ENCODE results near the gene MEMO1. TPM values are rescaled to one million over a fixed set of nuclear protein-coding genes. Genes with fewer than 3 reads are reported as not detected.

MEMO1 gene
- total RNA-seq, 1 experiment from 2014 or later = 44.4 TPM

DNA sequence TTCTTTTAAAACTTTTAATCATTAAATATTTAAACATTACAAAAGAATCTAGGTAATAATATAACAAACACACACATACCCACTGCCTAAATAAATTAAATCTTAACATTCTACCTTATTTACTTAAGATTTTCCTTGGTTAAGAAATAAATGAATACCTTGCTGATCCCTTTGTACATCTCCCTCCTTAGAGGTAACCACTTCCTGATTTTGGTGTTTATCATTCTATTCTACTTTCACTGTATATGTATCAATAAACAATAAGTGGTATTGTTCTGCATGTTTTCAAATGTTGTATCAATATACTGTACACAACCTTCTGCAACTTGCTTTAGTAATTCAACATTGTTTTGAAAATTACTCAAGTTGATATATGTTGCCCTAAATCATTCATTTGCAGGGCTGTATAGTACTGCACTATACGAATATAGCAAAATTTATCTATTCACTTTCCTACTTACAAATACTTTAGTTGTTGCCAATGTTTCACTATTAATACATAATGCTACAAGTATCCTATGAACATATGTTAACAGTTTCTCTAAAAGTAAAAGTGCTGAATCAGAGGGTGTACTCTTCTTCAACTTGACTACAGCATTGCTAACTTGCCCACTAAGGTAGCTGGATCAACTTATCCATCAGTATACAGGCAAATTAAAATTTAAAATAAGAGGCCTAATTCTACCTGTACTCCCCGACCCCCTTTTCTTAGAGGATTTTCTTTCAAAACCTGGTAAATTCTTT lies 65.8 kb downstream of the MEMO1 start:
- Mint-ChIP-seq H3K27me3 (ENCODE audit: low read depth) (no peaks in the 10 kb centered on the region), H3K4me1 (peaks cover 16% of the 10 kb centered on the region), H3K4me3 (no peak overlapping the region), H3K36me3 (peaks cover 5% of the 10 kb centered on the region; the same call in 1 of the 2 replicates), H3K27ac (no peak overlapping the region), H3K9me3 (no peaks in the 10 kb centered on the region)
- POLR2A ChIA-PET = no interaction called here
- ATAC-seq = no peak
- CTCF ChIA-PET = no interaction called here
- TF ChIP-seq, protein P1, sequence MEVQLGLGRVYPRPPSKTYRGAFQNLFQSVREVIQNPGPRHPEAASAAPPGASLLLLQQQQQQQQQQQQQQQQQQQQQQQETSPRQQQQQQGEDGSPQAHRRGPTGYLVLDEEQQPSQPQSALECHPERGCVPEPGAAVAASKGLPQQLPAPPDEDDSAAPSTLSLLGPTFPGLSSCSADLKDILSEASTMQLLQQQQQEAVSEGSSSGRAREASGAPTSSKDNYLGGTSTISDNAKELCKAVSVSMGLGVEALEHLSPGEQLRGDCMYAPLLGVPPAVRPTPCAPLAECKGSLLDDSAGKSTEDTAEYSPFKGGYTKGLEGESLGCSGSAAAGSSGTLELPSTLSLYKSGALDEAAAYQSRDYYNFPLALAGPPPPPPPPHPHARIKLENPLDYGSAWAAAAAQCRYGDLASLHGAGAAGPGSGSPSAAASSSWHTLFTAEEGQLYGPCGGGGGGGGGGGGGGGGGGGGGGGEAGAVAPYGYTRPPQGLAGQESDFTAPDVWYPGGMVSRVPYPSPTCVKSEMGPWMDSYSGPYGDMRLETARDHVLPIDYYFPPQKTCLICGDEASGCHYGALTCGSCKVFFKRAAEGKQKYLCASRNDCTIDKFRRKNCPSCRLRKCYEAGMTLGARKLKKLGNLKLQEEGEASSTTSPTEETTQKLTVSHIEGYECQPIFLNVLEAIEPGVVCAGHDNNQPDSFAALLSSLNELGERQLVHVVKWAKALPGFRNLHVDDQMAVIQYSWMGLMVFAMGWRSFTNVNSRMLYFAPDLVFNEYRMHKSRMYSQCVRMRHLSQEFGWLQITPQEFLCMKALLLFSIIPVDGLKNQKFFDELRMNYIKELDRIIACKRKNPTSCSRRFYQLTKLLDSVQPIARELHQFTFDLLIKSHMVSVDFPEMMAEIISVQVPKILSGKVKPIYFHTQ (CRISPR knock-in tag; IDR thresholded peaks at IDR 0.05) = no peak
- TF ChIP-seq, protein P2, sequence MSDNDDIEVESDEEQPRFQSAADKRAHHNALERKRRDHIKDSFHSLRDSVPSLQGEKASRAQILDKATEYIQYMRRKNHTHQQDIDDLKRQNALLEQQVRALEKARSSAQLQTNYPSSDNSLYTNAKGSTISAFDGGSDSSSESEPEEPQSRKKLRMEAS (CRISPR knock-in tag; IDR thresholded peaks at IDR 0.05) = no peak
- no peak for TF ChIP-seq HMGA2 (CRISPR knock-in tag; IDR thresholded peaks at IDR 0.05)
- no peak for TF ChIP-seq CREB1 (CRISPR knock-in tag; IDR thresholded peaks at IDR 0.05)
- no peak for DNase-seq (ENCODE audit: low spot score)

DNA sequence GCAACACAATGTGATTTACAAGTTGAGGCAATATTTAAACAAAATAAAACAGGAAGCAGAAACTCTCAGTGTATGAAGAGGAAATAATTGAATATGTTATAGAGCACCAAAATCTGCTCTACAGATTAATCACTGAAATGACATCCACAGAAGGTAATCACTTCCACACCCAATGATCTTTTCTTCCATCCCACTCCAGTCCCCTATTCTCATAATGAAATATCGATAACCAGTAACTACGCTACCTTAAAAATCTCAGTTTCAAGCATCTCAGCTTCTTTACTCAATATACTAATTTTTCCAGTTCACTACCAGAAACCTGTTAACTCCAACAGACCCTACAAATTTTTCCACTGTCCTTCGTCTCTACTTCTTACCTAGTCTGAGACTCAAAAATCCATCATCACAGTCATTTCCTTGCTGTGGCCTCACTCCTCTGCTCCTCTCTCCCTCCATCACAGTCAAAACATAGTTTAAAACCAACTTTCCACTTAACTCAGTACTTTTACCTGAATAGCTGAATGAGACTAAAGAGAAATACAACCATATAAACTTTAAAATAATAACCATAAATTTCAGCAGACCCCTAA lies 67.1 kb downstream of the MEMO1 start:
- CTCF ChIA-PET = no interaction called here
- no peak for DNase-seq (ENCODE audit: low spot score)
- POLR2A ChIA-PET = interaction anchor here (0.6 kb wide), 1 partner anchor 123 kb away, joined by 3 read pairs; no protein-coding TSS in a partner anchor
- no peak for ATAC-seq
- peaks cover 13% of the 10 kb centered on the region for H3K4me1 Mint-ChIP-seq
- TF ChIP-seq, protein P3, sequence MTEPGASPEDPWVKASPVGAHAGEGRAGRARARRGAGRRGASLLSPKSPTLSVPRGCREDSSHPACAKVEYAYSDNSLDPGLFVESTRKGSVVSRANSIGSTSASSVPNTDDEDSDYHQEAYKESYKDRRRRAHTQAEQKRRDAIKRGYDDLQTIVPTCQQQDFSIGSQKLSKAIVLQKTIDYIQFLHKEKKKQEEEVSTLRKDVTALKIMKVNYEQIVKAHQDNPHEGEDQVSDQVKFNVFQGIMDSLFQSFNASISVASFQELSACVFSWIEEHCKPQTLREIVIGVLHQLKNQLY (CRISPR knock-in tag; IDR thresholded peaks at IDR 0.05) = no peak
- TF ChIP-seq EMX1 (CRISPR knock-in tag; IDR thresholded peaks at IDR 0.05) (no peak), HMGA2 (CRISPR knock-in tag; IDR thresholded peaks at IDR 0.05) (no peak)
- TF ChIP-seq, protein P4, sequence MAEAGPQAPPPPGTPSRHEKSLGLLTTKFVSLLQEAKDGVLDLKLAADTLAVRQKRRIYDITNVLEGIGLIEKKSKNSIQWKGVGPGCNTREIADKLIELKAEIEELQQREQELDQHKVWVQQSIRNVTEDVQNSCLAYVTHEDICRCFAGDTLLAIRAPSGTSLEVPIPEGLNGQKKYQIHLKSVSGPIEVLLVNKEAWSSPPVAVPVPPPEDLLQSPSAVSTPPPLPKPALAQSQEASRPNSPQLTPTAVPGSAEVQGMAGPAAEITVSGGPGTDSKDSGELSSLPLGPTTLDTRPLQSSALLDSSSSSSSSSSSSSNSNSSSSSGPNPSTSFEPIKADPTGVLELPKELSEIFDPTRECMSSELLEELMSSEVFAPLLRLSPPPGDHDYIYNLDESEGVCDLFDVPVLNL (CRISPR knock-in tag; IDR thresholded peaks at IDR 0.05; ENCODE audit: borderline replicate concordance, low read depth) = no peak
- H3K36me3 Mint-ChIP-seq = peaks cover 5% of the 10 kb centered on the region; the same call in 1 of the 2 replicates
- H3K27ac Mint-ChIP-seq = no peak overlapping the region
- H3K4me3 Mint-ChIP-seq = no peak overlapping the region
- H3K9me3 Mint-ChIP-seq = no peaks in the 10 kb centered on the region
- H3K27me3 Mint-ChIP-seq (ENCODE audit: low read depth) = no peaks in the 10 kb centered on the region

DNA sequence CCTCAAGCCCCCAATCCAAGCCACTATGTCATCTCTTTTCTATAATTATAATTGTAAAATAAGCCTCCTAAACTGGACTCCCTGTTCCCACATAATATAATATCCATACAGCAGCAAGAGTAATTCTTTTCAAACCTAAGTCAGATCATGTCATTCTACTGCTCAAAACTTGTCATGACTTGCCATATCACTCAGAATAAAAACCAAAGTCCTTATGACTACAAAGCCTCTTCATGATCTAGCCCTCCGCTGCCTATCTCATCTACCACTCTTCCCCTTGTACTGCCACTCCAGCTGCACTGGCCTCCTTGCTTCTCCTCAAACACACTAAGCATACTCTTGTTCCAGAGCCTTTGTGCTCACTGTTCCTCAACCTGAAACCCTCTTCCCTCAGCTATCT lies 69.9 kb downstream of the MEMO1 start:
- POLR2A ChIA-PET = no interaction called here
- H3K27ac Mint-ChIP-seq = no peak overlapping the region
- TF ChIP-seq TEAD4 (CRISPR knock-in tag; IDR thresholded peaks at IDR 0.05) = no peak
- TF ChIP-seq, protein P5, sequence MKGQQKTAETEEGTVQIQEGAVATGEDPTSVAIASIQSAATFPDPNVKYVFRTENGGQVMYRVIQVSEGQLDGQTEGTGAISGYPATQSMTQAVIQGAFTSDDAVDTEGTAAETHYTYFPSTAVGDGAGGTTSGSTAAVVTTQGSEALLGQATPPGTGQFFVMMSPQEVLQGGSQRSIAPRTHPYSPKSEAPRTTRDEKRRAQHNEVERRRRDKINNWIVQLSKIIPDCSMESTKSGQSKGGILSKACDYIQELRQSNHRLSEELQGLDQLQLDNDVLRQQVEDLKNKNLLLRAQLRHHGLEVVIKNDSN (CRISPR knock-in tag; IDR thresholded peaks at IDR 0.05) = no peak
- no peak for TF ChIP-seq FOXJ3 (CRISPR knock-in tag; IDR thresholded peaks at IDR 0.05; ENCODE audit: borderline replicate concordance)
- no peak for TF ChIP-seq CREB1 (CRISPR knock-in tag; IDR thresholded peaks at IDR 0.05)
- TF ChIP-seq, protein P6, sequence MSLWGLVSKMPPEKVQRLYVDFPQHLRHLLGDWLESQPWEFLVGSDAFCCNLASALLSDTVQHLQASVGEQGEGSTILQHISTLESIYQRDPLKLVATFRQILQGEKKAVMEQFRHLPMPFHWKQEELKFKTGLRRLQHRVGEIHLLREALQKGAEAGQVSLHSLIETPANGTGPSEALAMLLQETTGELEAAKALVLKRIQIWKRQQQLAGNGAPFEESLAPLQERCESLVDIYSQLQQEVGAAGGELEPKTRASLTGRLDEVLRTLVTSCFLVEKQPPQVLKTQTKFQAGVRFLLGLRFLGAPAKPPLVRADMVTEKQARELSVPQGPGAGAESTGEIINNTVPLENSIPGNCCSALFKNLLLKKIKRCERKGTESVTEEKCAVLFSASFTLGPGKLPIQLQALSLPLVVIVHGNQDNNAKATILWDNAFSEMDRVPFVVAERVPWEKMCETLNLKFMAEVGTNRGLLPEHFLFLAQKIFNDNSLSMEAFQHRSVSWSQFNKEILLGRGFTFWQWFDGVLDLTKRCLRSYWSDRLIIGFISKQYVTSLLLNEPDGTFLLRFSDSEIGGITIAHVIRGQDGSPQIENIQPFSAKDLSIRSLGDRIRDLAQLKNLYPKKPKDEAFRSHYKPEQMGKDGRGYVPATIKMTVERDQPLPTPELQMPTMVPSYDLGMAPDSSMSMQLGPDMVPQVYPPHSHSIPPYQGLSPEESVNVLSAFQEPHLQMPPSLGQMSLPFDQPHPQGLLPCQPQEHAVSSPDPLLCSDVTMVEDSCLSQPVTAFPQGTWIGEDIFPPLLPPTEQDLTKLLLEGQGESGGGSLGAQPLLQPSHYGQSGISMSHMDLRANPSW (CRISPR knock-in tag; conservative IDR thresholded peaks at IDR 0.05; ENCODE audit: low read depth) = no peak
- TF ChIP-seq ZNF138 (CRISPR knock-in tag; conservative IDR thresholded peaks at IDR 0.05) = no peak
- no peak for TF ChIP-seq FOXK1 (CRISPR knock-in tag; IDR thresholded peaks at IDR 0.05)
- no peak for TF ChIP-seq MYBL2 (CRISPR knock-in tag; IDR thresholded peaks at IDR 0.05)
- no peak for TF ChIP-seq OVOL2 (CRISPR knock-in tag; IDR thresholded peaks at IDR 0.05; ENCODE audit: borderline replicate concordance)
- no peak for TF ChIP-seq ATF1 (CRISPR knock-in tag; IDR thresholded peaks at IDR 0.05)
- no peak for TF ChIP-seq SP1 (CRISPR knock-in tag; conservative IDR thresholded peaks at IDR 0.05)
- TF ChIP-seq, protein P2 (CRISPR knock-in tag; IDR thresholded peaks at IDR 0.05) = no peak
- peaks cover 5% of the 10 kb centered on the region; the same call in 1 of the 2 replicates for H3K36me3 Mint-ChIP-seq
- no peaks in the 10 kb centered on the region for H3K9me3 Mint-ChIP-seq
- no peak for ATAC-seq
- no peak for DNase-seq (ENCODE audit: low spot score)
- no peaks in the 10 kb centered on the region for H3K4me1 Mint-ChIP-seq
- H3K27me3 Mint-ChIP-seq (ENCODE audit: low read depth) = no peaks in the 10 kb centered on the region
- CTCF ChIA-PET = no interaction called here
- no peak overlapping the region for H3K4me3 Mint-ChIP-seq

Measured in WTC11 (cell line).